IPS-NIHi11 (cell line): ENCODE results near the gene CBR1.

Source experiments
- DNase-seq: peaks from one replicate; pipeline ENCODE4 v3.0.0; 2012; ENCODE audit warnings: mixed read lengths, low spot score

The CBR1 gene

DNA sequence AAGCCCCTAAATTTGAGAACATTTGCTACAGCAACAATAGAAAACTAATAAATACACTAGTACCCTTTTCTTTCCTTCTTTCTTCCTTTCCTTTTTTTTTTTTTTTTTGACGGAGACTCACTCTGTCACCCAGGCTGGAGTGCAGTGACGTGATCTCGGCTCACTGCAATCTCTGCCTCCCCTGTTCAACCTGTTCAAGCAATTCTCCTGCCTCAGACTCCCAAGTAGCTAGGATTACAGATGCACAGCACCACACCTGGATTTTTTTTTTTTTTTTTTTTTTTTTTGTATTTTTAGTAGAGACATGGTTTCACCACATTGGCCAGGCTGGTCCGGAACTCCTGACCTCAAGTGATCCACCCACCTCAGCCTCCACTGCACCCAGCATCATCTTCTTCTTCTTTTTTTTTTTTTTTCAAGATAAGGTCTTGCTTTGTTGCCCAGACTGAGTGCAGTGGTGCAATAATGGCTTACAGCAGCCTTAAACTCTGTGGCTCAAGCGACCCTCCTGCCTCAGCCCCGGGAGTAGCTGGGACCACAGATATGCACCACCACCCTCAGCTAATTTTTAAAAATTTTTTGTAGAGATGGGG, 45.4 kb downstream of the CBR1 start:
- no peak for DNase-seq

GRCh38 chr21:36117286-36117741, 47.5 kb downstream of the CBR1 start:
- DNase-seq: no peak

GRCh38 chr21:36120304-36120888, 50.6 kb downstream of the CBR1 start:
- no peak for DNase-seq
